Measurements from ENCODE around the gene ZNF524.

ZNF524 gene

GRCh38 chr19:55650126-55650557, 50.1 kb downstream of the ZNF524 start:
- no peak for FAIRE-seq
- no peak for DNase-seq (ENCODE audit: insufficient read length, low spot score)

DNA sequence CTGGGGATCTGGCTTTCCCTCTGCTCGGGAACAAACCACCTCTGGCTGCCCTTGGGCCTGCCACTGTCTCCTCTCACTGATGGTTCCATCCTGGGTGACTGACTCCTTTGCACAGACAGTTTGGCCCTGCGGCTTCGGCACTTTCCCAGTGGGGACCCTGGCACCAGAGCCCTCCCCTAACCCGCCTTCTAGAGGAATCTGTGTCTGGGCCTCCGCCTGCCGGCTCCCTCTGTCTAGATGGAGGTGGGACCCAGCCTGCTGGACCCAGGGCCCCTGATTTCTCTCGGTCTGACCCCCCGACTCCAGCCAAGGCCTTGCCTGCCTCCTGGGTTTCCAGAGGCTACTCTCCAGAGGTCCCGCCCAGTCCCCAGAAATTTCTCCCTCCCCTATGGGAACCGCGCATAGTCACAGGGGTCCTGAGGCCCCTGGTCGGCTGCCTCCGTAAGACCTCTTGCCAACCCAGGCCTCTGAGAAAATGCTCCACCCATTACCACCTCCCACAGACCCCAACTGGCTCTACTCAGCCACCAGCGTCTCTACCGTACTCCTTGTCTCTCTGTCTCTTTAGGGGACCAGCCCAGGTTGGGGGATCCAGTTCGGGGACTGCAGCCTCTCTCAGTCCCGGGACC, 50.6 kb downstream of the ZNF524 start:
- TF ChIP-seq, protein P1, sequence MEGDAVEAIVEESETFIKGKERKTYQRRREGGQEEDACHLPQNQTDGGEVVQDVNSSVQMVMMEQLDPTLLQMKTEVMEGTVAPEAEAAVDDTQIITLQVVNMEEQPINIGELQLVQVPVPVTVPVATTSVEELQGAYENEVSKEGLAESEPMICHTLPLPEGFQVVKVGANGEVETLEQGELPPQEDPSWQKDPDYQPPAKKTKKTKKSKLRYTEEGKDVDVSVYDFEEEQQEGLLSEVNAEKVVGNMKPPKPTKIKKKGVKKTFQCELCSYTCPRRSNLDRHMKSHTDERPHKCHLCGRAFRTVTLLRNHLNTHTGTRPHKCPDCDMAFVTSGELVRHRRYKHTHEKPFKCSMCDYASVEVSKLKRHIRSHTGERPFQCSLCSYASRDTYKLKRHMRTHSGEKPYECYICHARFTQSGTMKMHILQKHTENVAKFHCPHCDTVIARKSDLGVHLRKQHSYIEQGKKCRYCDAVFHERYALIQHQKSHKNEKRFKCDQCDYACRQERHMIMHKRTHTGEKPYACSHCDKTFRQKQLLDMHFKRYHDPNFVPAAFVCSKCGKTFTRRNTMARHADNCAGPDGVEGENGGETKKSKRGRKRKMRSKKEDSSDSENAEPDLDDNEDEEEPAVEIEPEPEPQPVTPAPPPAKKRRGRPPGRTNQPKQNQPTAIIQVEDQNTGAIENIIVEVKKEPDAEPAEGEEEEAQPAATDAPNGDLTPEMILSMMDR (IDR thresholded peaks at IDR 0.05; ENCODE audit: insufficient read depth, missing control alignments): no peak
- DNase-seq (ENCODE audit: insufficient read length, low spot score): no peak
- no peak for FAIRE-seq

More at GRCh38 chr19:55650126-55650557, 50.1 kb downstream of the ZNF524 start:
- TF ChIP-seq, protein P1 (IDR thresholded peaks at IDR 0.05; ENCODE audit: insufficient read depth, missing control alignments): no peak

DNA sequence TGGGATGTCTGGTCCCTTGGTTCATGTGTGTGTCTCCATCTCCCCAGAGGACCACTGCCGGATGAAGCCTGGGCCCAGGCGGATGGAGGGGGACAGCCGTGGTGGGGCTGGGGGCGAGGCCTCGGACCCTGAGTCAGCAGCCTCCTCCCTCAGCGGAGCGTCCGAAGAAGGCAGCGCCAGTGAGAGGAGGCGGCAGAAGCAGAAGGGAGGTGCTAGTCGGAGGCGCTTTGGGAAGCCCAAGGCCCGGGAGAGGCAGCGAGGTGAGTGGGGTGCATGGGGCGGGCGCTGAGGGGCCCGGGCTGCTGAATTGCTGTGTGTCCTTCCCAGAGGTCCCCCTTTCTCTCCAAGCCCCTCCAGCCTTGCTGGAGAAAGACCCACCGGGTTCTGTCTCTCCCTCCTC, 51.1 kb downstream of the ZNF524 start:
- FAIRE-seq: no peak
- no peak for DNase-seq (ENCODE audit: insufficient read length, low spot score)
- TF ChIP-seq, protein P1 (IDR thresholded peaks at IDR 0.05; ENCODE audit: insufficient read depth, missing control alignments): no peak

DNA sequence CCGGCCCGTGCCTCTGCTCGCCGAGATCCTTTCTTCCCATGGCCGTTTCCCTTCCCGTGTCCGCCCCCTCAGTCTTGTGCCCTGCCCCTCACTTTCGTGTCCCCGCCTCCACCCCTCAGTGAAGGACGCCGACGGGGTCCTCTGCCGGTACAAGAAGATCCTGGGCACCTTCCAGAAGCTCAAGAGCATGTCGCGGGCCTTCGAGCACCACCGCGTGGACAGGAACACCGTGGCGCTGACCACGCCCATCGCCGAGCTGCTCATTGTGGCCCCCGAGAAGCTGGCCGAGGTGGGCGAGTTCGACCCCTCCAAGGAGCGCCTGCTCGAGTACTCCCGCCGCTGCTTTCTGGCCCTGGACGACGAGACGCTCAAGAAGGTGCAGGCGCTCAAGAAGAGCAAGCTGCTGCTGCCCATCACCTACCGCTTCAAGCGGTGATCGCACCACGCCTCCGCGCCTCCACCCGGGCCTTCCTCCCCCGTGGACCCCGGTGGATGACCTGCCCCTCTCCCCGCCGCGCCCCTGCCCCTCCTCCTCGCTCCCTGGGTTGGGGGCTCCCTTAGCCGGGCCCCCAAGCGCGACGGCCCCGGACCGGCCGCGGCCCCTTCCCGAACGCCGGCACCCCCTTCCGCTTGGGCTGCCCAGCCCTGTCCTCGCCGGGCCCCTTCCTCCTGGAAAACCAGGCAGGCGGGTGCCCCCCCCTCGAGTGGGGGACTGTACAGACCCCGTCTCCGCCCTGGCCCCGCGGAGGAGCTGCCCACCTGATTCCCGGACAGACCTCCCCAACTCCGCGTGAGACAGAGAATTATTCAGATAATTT, 52.4 kb downstream of the ZNF524 start:
- FAIRE-seq: no peak
- TF ChIP-seq, protein P1 (IDR thresholded peaks at IDR 0.05; ENCODE audit: insufficient read depth, missing control alignments): no peak
- no peak for DNase-seq (ENCODE audit: insufficient read length, low spot score)
